Hematopoietic multipotent progenitor cell (in vitro differentiated cells): ENCODE measurements around the gene RNF208. TPM values are rescaled to one million over a fixed set of nuclear protein-coding genes. Genes with fewer than 3 reads are reported as not detected.

Experiments used
- DNase-seq, 3 donors: peaks; one replicate each; pipeline ENCODE4 v3.0.0-alpha.2; 2011 to 2015; ENCODE audit warnings: low read depth in 2 of 3, low spot score in 2 of 3
- total RNA-seq: library from RNA; depleted of rRNA; stranded (reverse); fragments of >200 nt; gene quantifications from one replicate; pipeline ENCODE4 v1.2.3, GENCODE V29; 2012

Gene RNF208
- total RNA-seq, 1 donor, result 1.3 TPM

DNA sequence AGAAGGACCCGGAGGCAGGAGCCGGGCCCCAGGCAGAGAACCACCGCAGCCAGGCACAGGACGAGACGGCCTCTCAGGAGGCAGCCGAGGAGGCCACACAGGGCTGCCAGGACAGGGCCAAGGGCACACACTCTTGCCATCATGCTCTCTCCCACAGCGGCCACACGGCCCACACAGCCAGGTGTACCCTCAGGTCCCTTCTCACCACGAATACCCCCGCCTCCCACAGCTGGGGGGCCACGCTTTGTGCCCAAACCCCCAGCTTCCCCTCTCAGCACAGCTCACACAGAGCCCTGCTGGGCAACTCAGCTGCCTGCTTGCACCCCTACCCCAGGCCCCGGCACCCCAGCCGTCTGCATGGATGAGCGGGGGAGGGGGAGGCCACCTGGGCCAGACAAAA is 28.3 kb downstream of the RNF208 start:
- no peak for DNase-seq

DNA sequence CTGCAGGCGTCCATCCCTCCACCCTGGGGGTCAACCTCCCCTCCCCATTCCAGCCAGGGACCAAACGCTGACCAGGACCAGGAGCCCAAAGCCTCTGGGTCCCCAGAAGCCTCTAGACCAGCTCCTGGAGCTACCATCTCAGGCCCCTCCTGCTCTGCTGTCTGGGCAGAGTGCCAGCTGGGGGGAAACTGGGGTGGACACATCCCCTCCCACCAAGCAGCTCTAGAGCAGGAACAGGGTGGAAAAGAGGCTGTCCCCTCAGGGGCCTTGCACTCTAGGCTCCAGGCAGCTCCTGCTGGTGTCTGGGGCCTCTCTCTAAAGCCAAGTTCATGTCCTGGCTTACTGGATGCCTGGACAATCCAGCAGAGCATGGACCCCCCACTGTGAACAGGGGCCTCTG is 29.2 kb downstream of the RNF208 start:
- DNase-seq, result no peak

DNA sequence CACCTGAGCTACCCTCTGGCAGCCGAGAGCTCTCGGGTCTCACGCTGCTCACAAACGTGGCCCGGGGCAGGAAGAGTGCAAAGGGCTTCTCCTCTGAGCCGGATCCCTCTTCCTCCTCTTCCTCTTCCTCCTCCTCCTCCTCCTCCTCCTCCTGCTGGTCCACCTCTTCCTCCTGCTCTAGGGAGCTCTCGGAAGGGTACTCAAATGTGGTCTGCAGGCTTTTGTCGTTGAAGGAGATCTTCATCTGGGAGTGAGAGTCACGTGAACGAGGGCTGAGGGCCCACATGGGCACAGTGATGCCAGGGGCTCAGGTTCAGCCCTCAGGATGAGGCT is 29.6 kb downstream of the RNF208 start:
- DNase-seq, result no peak

DNA sequence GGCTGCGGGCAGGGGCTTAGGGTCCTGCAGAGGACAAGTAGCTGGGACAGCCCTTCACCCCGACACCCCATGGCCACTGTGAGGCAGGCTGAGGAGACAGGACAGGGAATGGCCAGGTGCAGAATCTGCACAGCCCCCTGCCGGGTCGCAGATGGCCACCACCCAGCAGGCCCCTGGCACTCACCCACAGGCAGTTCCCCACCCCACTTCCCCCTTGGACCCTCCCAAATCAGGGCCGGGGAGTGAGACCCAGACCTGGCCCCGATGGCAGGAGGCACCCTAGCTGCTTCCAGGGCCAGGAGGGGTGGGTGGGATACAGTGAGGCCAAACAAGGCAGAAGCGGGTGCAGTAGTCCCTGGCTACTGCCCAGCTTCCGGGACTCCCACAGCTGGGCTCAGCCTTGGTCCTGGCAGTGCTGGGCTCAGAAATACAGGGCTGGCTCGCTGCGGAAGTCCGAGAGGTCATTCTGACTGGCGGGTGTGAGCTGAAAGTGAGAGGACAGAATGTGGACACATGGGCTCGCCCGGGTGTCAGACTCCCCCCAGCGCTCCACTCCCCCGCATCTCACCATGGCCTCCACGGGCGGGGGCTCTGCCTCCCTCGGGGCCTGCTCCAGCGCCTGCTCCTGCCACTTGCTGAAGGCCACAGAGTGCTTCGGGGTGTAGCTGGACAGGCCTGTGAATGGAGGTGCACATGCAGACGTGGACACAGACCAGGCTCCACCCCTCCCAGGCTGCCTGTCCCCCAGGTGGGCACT is 30.2 kb downstream of the RNF208 start:
- DNase-seq, result no peak

DNA sequence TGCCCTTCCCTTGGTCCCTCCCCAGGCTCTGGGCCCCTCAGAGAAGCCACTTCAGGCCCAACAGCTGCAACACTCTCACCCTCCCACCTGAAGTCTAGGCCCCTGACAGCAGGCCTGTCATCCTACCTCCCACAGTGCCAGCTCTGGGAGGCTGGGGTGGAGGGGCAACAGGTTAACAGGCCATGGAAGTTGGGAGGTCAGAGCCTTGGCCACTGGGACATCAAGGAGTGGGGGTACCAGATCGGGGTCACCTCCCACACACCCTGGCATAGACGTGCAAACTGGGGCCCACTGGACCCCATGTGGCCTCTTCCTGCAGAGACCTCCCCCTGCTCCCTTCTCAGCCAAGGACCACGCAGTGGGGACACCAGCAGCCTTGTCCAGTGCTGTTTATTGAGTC is 30.8 kb downstream of the RNF208 start:
- no peak for DNase-seq

DNA sequence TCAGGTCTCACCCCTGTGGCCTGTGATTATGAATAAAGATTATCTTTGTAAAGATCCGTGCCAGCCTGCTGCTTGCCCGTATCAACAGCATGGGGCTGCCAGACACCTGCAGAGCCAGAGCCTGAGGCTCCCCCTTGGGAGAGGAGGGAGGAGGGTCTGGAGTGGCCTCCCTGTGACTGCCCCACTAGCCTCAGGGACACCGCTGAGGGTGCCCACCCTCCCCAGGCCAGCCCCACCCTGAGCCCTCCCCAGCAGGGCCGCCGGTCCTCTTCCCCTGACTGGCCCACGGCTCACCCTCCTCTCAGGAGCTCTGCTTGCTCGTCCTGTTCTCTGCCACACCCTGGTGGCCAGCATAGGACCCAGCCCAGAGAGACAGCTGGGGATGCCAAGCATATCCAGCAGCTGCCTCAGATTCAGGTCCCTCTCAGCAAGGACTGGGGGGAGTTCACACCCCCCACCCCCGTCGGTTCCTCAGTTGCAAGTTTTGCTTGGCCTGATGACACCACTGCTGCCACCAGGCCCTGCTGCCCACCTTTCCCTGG is 31.7 kb downstream of the RNF208 start:
- DNase-seq, result no peak

DNA sequence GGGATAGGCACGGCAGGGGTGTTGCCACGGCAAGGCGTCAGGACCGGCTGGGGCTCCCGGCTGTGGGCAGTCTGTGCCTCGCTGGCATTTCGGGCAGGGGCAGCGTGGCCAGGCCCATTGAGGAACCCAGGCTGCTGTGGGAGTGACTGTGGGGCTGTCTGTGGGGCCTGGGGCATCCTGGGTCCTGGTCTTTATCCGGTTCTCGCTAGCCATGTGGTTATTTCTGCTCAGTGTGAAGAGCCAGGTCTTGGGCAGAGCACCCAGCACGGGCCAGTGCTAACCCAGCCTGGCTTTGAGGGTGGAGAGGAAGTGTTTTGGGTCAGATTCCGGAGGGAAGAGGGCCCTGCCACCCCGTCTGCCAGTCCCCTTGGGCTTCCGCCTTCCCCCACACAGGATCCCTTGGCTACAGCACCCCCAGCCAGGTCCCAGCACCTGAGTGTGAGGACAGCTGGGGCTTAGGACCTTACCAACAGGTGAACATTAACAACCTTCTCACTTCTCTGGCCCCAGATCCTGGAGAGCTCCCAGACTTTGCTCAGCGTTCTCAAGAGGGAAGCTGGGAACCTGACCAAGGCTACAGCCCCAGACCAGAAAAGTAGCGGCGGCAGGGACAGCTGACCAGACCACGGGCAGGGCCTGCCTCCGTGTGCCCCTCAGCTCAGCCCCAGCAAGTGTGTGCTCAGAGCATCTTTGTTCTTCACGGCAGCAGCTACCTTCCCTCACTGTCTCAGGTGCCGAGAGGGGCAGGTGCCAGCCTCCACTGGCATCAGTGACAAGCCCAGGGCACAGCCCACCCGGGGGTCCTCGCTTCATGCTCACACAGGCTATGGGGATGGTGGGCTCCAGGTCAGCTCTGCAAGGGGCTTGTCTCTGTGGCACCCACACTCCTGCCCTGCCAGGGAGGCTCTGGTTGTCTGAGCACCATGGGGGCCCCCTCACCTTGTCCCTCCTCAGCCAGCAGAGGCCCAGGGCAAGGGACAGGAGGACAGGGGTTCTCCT is 32.4 kb downstream of the RNF208 start:
- no peak for DNase-seq

DNA sequence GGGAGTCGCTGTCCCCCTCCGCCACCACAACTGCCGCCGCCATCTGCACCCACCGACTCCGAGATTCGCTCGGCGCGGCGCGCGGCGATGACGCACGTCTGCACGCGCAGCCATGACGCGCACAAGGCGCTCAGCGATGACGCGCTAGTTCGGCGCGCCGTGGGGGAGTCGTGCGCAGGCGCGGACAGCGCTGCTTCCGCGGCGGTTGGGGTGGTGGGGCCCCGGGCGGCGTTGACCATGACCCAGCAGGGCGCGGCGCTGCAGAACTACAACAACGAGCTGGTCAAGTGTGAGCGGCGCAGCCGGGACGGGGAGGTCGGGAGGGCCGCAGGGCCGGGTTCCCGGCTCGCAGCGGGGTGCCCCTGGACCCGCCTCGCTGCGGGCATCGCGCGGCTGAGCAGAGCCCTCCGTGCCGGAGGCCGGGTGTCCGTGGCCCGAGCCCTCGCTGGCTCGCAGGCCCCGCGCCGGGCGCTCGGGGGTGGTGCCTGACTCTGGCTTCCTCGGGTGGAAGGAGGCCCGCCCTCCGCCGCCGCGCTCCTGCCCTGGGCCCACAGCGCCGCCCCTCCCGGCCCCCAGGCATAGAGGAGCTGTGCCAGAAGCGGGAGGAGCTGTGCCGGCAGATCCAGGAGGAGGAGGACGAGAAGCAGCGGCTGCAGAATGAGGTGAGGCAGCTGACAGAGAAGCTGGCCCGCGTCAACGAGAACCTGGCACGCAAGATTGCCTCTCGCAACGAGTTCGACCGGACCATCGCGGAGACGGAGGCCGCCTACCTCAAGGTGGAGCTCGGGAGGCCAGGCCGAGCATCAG is 33.3 kb downstream of the RNF208 start, which contains the start of the genes ANAPC2 and SSNA1:
ANAPC2 (minus strand) TSS at position 71 of the 807 bp plus-strand sequence; CDS start at position 43, 28 bp downstream.
SSNA1 (plus strand) TSS at position 187 of the 807 bp plus-strand sequence; CDS start at position 238, 51 bp downstream.
- DNase-seq, result peak; percentile 94 to 99 (median 94)

DNA sequence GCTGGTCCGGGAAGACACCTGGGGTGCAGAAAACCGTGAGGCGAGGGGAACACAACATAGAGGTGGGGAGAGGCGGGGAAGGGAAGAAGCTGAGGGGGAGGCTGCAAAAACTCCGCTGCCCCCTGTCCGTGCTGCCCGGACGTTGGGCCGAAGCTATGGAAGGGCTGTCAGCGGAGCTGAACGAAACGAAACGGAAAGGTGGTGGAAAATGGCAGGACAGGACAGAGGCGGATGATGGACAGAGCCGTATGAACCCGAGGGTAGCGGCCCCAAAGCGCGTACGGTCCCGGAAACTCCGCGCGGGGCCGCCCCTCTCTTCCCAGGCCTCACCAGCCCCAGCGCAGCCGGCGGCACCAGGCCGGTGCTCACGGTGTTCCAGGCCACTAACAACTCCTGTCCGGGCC is 34.0 kb downstream of the RNF208 start:
- DNase-seq, result no peak

DNA sequence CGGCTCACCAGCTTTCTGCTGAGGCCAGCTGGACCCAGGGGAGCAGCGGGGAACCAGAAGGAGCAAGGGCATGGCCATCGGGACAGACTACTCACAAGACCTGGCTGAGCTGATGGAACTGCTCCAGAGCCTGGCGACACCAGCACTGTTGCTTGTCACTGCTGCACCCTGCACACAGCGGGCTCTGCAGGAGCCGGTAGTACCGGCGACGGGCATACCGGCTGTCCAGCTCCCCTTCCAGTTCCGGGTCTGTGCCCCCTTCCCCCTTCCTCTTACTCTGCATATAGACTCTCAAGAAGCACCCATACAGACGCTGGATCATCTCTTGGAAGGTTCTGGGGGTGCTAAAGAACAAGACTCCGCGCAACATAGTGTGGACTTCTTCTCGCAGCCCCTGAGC is 34.7 kb downstream of the RNF208 start:
- no peak for DNase-seq

DNA sequence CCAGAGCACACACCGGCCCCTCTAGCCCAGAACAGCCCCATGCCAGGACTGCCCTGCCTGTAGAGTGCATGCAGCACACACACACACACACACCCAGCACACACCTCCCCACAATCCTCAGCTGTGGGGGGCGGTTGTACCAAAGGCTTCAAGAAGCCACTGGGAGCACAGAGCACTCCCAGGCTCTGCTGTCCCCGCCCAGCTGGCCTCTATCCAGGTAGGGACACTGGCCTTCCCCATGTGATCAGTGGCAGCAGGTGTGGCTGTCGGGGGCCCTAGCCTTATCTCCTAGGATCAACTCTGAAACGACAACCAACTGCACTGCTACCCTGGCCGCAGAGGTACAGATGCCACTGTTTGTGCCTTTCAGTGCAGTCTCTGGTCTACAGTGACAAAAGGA is 35.7 kb downstream of the RNF208 start:
- no peak for DNase-seq

DNA sequence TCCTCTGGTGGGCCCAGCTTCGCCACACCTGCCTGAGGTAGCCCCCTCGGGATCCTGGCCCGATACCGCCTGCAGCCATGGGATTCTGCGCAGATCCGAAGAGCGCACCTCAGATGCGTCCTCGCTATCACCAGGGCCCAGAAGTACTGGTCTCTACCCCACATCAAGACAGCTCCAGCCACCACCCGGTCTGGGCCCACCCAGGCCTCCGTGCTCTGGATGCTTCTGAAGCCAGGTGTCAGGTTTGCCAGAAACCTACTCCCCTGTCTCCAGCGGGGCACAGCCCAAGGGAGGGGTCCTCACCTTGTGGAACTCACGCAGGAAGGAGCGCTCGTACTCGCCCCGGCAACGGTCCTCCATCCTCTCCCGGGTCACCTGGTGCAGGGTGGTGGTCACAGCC is 36.1 kb downstream of the RNF208 start:
- no peak for DNase-seq

DNA sequence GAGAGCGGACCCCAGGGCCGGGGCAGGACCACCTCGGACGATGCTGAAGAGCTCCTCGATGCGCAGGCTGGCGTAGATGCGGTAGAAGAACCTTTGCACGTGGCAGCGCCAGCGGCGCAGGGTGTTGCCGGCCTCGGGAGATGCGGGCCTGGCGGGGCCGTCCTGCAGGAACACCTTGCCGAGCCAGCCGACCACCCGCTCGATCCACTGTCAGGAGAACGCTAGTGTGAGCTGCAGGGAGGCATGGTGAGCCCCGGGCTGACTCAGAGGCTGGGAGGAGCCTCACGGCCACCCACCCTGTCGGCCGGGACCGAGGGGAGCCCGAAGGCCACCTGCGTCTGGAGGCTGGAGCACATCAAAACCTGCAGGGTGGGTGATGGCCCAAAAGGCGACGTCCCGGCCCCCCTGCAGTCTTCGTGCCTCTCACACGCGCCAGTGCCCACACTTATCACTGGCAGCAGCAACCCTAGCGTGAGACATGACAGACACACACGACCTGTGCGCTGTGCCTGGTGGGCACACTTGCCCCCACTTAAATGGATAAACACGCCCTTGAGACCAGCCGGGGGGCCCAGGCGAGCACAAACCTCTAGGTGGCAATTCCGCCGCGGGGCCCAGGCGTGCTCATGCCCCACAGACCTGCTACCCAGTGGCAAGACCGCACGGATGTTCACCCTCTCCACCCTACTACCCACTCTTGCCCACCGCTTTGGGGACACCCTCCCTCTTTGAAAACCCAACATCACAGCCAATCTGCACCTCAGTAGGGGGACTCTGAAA is 37.0 kb downstream of the RNF208 start:
- no peak for DNase-seq

DNA sequence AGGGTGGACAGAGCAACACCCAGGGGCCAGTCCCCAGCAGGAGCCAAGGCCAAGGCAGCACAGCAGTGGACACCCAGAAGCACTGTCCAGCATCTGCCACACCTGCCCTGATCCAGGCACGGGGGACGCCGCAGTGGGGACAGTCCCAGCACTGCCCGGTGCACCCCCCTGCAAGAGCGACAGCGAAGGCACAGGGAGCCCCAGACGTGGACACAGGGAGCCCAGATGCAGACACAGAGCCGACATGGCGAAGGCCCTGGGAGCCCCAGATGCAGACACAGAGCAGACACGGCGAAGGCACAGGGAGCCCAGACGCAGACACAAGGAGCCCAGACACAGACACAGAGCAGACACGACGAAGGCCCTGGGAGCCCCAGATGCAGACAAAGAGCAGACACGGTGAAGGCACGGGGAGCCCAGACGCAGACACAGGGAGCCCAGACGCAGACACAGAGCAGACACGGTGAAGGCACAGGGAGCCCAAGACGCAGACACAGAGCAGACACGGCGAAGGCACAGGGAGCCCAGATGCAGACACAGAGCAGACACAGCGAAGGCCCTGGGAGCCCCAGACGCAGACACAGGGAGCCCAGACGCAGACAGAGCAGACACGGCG is 38.0 kb downstream of the RNF208 start:
- no peak for DNase-seq

DNA sequence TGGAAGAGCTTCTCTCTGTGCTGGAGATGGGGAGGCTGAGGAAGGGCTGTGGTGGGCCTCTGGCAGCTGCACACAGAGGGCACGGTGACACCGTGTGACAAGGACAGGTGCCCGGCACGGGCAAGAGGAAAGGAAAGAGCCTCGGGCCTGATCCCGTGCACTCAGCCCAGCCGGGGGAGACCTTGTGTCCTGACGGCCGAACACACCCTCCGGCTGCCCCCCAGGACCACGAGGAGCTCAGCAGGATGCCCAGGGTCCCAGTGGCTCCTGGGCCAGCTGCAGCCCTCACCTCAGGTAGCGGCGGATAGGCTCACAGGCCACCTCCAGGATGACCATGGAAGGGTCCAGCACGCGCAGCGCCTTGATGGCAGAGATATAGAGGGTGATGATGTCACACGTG is 39.2 kb downstream of the RNF208 start:
- DNase-seq, result no peak

DNA sequence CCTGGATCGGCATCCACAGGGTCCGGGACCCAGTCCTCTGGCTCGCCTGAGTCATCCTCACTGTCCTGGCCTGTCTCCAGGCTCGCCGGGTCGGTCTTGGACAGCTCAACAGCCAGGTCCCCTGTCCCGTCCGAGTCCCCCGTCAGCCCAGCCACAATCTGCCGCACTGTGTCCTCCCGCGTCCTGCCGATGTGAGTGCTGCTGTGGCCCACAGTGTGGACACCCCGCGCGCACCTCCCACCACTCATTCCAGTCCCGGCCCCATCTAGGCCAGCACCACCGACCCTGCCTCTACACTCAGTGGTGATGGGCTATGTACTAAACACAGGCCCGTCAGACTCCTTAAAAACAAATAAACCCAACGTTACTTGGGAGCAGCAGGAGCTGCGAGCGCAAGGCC is 40.4 kb downstream of the RNF208 start:
- no peak for DNase-seq

DNA sequence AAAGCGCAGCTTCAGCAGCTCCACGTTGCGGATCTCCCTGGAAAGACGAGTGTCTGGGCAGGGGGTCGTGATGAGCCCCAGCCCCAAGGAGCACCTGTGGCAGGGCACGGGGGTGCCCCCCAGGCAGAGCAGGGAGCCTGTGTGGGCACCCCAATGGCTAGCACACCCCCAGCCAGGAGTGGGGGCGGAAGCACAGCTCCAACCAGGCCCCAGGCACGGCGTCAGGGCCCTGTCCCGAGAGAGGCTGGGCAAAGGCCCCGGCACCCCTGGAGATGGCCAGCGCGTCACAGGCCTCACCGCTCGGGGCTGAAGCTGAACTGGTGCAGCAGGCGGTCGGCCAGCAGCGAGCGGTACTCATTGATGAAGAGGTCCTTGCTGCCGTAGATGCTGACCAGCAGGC is 41.5 kb downstream of the RNF208 start:
- DNase-seq, result no peak

DNA sequence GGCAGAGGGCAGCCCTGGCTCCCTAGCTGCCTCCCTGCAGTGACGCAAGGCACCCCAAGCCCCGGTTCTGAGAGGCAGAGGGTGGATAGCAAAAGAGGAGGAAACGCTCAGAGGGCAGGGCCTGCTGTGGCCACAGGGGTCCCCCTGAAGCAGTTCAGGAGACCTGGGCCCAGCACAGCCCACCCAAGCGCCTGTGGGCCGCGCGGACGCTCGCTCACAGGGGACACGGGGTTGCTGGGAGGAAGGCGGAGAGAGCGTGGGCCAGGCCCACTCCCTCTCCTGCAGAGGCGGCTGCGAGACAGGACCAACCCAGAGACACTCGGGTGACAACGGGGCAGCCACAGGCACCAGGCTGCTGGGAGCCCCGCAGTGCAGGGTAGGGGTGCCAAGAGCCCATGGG is 42.3 kb downstream of the RNF208 start:
- no peak for DNase-seq

DNA sequence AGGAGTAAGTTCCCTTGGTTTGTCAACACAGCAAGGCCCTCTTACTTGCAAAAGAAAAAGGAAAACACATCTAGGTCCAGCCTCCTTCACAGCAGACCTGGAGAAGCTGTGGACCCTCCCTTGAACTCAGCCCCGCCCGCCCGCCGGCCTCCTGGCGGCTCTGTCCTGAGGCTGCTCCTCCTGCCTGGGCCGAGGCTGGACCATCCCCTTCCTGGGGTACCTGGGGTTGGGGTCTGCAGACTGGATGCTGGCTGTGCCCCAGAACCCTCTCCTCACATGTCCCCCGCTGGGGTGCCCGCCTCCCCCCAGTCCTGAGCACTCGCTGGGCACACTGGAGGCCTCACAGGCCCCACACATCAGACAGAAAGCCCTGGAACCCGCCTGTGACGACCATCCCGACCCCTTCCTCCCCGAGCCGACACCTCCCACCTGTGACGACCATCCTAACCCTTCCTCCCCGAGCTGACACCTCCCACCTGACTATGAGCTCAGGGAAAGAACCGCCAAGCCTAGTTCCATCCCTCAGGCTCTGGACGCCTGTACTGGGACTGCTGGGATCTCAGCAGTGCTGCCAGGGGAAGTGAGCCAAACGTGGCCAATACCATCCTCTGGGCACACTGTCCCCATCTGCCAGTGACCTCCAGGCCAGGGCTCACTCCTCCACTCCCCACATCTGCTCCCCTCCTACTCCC is 43.0 kb downstream of the RNF208 start:
- DNase-seq, result no peak
